Stomach (tissue), 9 donors: ENCODE data around the gene JMY. TPM values are rescaled to one million over a fixed set of nuclear protein-coding genes. Genes with fewer than 3 reads are reported as not detected.

Experiments
- DNase-seq, 2 donors: peaks; one replicate each; pipeline versions ENCODE4 v3.0.0 to v3.0.0-alpha.2; 2013 to 2019
- H3K27ac ChIP-seq, 5 donors: fragments of 200-600 bp in 4 of 5; sonication (generic) in 4 of 5; one replicate each; pipeline ENCODE4 v1.5.1; 2013 to 2019; ENCODE audit warnings: mild to moderate bottlenecking in 1 of 5, moderate library complexity in 1 of 5
- H3K27me3 ChIP-seq, 3 donors: fragments of 200-600 bp; sonication (generic); one replicate each; pipeline ENCODE4 v1.5.1; 2017 to 2019; ENCODE audit warnings: mixed run types in 1 of 3
- H3K36me3 ChIP-seq, 4 donors: fragments of 200-600 bp; sonication (generic); 1 replicate in 3 of 4; 2 replicates in 1 of 4; pipeline ENCODE4 v1.5.1; 2016 to 2019
- H3K4me1 ChIP-seq, 4 donors: fragments of 200-600 bp; sonication (generic); one replicate each; pipeline ENCODE4 v1.5.1; 2016 to 2019
- H3K4me3 ChIP-seq, 4 donors: fragments of 200-600 bp; sonication (generic) in 3 of 4; one replicate each; pipeline ENCODE4 v1.5.1; 2016 to 2019; ENCODE audit warnings: mild to moderate bottlenecking in 1 of 4
- H3K9me3 ChIP-seq, 4 donors: fragments of 200-600 bp; sonication (generic); one replicate each; pipeline ENCODE4 v1.5.1; 2016 to 2019
- CTCF ChIP-seq, 7 experiments: fragments of 450-650 bp in 4 of 7; fragments of 200-600 bp in 3 of 7; sonication (generic) in 3 of 7; IDR thresholded peaks; one replicate each; pipeline ENCODE4 v1.5.1; 2016 to 2019; ENCODE audit warnings: antibody characterized with exemption in 7 of 7, control low read depth in 2 of 7, mild to moderate bottlenecking in 1 of 7
- EP300 ChIP-seq: sonication (generic); formaldehyde crosslinking; IDR thresholded peaks from one replicate; pipeline ENCODE4 v1.6.1; 2017; ENCODE audit warnings: antibody characterized with exemption
- POLR2A ChIP-seq, 4 donors: fragments of 450-650 bp; IDR thresholded peaks; one replicate each; pipeline ENCODE4 v1.6.1; 2016; ENCODE audit warnings: antibody characterized with exemption in 4 of 4, control low read depth in 2 of 4, mild to moderate bottlenecking in 1 of 4, moderate library complexity in 1 of 4
- POLR2AphosphoS5 ChIP-seq, 3 donors: sonication (generic); formaldehyde crosslinking; IDR thresholded peaks; one replicate each; pipeline ENCODE4 v1.6.1; 2016; ENCODE audit warnings: antibody characterized with exemption in 3 of 3
- WGBS, 5 donors: extraction: QIAGEN DNeasy Blood & Tissue Kit in 3 of 5; methylation state at CpG; one replicate each; pipeline versions ENCODE4 v1.1.5 to v1.1.7; 2013 to 2018; 5-methylcytosine and 5-hydroxymethylcytosine counted together
- intact Hi-C: fragments of 100-400 bp; cut with DNase I; formaldehyde crosslinking; loops from one replicate; pipeline ENCODE4 v1.15.1; 2023; ENCODE audit warnings: low total_unique reads
- polyA plus RNA-seq, 3 donors: library from polyadenylated mRNA; stranded (reverse); fragments of 200-250 nt; gene quantifications; one replicate each; pipeline ENCODE4 v1.2.3, GENCODE V29; 2013
- total RNA-seq, 5 donors: library from RNA; depleted of rRNA; stranded (reverse); fragments of >200 nt; gene quantifications; one replicate each; pipeline versions ENCODE4 v1.1.0 to v1.2.3, GENCODE V29; 2014 to 2016
- donor health status: healthy with polysubstance abuse.
- donor health status: Bipolar disorder and iron deficiency.
- donor health status: healthy.

Gene JMY
- total and polyA plus RNA-seq, 8 donors, result 2.1 to 31.9 (median 7.1) TPM

GRCh38 chr5:79190235-79190529 is 45.7 kb upstream of the JMY start:
- Histone ChIP-seq H3K27ac (no peak overlapping the region), H3K9me3 (no peaks in the 10 kb centered on the region), H3K4me3 (no peak overlapping the region), H3K36me3 (no peaks in the 10 kb centered on the region), H3K4me1 (peaks cover 0 to 10% (median 2%) of the 10 kb centered on the region in 4 donors), H3K27me3 (no peaks in the 10 kb centered on the region)
- WGBS, 5 donors, result 33 to 70% (median 53%) methylated on average over 2 of the region's 2 CpGs
- intact Hi-C loops, result no loop called here
- no peak for DNase-seq
- TF ChIP-seq CTCF (IDR thresholded peaks at IDR 0.05), result no peak
- no peak for TF ChIP-seq EP300
- TF ChIP-seq POLR2A (IDR thresholded peaks at IDR 0.05), result no peak
- TF ChIP-seq POLR2AphosphoS5 (IDR thresholded peaks at IDR 0.05), result no peak

- TF ChIP-seq POLR2AphosphoS5 (IDR thresholded peaks at IDR 0.05), result no peak
- TF ChIP-seq POLR2A (IDR thresholded peaks at IDR 0.05), result no peak
- intact Hi-C loops, result no loop called here
- Histone ChIP-seq H3K4me1 (peaks cover 0 to 10% (median 0%) of the 10 kb centered on the region in 4 donors), H3K27me3 (no peaks in the 10 kb centered on the region), H3K36me3 (no peaks in the 10 kb centered on the region), H3K4me3 (no peak overlapping the region), H3K9me3 (no peaks in the 10 kb centered on the region), H3K27ac (no peak overlapping the region)
- DNase-seq, result no peak
- WGBS, 5 donors, result 91 to 96% (median 95%) methylated on average over 6 of the region's 6 CpGs
These were observed 44.5 kb upstream of the JMY start for GRCh38 chr5:79191457-79191856.

GRCh38 chr5:79193643-79194042 is 42.3 kb upstream of the JMY start:
- no peak for TF ChIP-seq EP300
- TF ChIP-seq CTCF (IDR thresholded peaks at IDR 0.05), result no peak
- TF ChIP-seq POLR2A (IDR thresholded peaks at IDR 0.05), result no peak
- no peak for TF ChIP-seq POLR2AphosphoS5 (IDR thresholded peaks at IDR 0.05)
- no peak overlapping the region for H3K4me3 ChIP-seq
- peaks cover 0 to 10% (median 0%) of the 10 kb centered on the region in 4 donors for H3K4me1 ChIP-seq
- intact Hi-C loops, result no loop called here
- DNase-seq, result no peak
- H3K9me3 ChIP-seq, result no peaks in the 10 kb centered on the region
- WGBS, 5 donors, result 56 to 73% (median 61%) methylated on average over 4 of the region's 4 CpGs
- H3K27me3 ChIP-seq, result no peaks in the 10 kb centered on the region
- no peaks in the 10 kb centered on the region for H3K36me3 ChIP-seq
- H3K27ac ChIP-seq, result no peak overlapping the region

- H3K4me1 ChIP-seq, result no peaks in the 10 kb centered on the region
- no peaks in the 10 kb centered on the region for H3K36me3 ChIP-seq
- peak in 1 of 2 donors; percentile 33 for DNase-seq
- H3K4me3 ChIP-seq, result no peak overlapping the region
- no peaks in the 10 kb centered on the region for H3K27me3 ChIP-seq
- no peaks in the 10 kb centered on the region for H3K9me3 ChIP-seq
- H3K27ac ChIP-seq, result no peak overlapping the region
- intact Hi-C loops, result no loop called here
- TF ChIP-seq POLR2AphosphoS5 (IDR thresholded peaks at IDR 0.05), result no peak
- no peak for TF ChIP-seq EP300
- TF ChIP-seq POLR2A (IDR thresholded peaks at IDR 0.05), result no peak
- TF ChIP-seq CTCF (IDR thresholded peaks at IDR 0.05), result peak in 5 of 7 experiments; percentile 28 to 54 (median 38)
- WGBS, 5 donors, result 31 to 44% (median 35%) methylated on average over 3 of the region's 3 CpGs
These were observed 35.3 kb upstream of the JMY start for GRCh38 chr5:79200573-79201183.

GRCh38 chr5:79201206-79201605 is 34.7 kb upstream of the JMY start:
- no peaks in the 10 kb centered on the region for H3K4me1 ChIP-seq
- intact Hi-C loops, result no loop called here
- H3K27me3 ChIP-seq, result no peaks in the 10 kb centered on the region
- H3K9me3 ChIP-seq, result no peaks in the 10 kb centered on the region
- DNase-seq, result no peak
- H3K36me3 ChIP-seq, result no peaks in the 10 kb centered on the region
- H3K27ac ChIP-seq, result no peak overlapping the region
- no peak overlapping the region for H3K4me3 ChIP-seq
- TF ChIP-seq POLR2AphosphoS5 (IDR thresholded peaks at IDR 0.05), result no peak
- no peak for TF ChIP-seq POLR2A (IDR thresholded peaks at IDR 0.05)
- WGBS, 5 donors, result 34 to 67% (median 61%) methylated on average over 4 of the region's 4 CpGs
